OCI-LY3 (cell line): ENCODE results near the gene CAMTA1.

Experiments
- CTCF ChIP-seq: fragments of 200-600, 300-600 bp; sonication (generic); IDR thresholded peaks from 2 replicates; pipeline ENCODE4 v1.5.1; 2014; ENCODE audit warnings: antibody characterized with exemption, low read length, low read depth
- EZH2phosphoT487 ChIP-seq: fragments of 200-600 bp; shearing (Covaris generic); IDR thresholded peaks from 2 replicates; pipeline ENCODE4 v1.6.1; 2018; ENCODE audit warnings: antibody characterized with exemption, mixed run types, low read depth

DNA sequence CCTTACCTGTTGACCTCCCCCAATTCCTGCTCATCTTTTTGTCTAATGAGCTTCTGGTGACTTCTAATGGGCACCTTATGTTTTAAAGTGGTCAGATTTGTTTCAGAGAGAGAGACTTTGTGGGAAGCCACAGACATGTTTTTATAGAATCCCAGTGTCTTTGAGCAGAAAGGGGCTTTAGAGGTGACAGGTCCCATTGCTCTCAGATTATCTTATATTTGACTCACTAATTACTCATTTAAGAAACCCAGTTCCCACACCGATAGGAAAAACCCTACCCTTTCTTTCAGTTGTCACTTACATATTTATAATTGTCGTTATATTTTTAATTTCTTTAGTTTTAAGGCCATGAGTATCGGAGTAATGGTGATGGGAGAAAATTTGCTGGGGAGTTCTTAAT lies 215.5 kb downstream of the CAMTA1 start:
- no peak for TF ChIP-seq CTCF
- TF ChIP-seq EZH2phosphoT487, result no peak
